Mesenchymal stem cell (in vitro differentiated cells and primary cell): ENCODE data around the gene ZBTB47.

Source experiments
- DNase-seq: peaks from one replicate; pipeline ENCODE4 v3.0.0-alpha.2; 2013
- H2AFZ ChIP-seq: one replicate; pipeline ENCODE4 v1.6.1; 2013; ENCODE audit warnings: low read depth, mild to moderate bottlenecking, control low read depth, inconsistent platforms, low read length, moderate library complexity
- H2AK5ac ChIP-seq: 2 replicates; pipeline ENCODE4 v1.6.1; 2013; ENCODE audit warnings: low read length, moderate library complexity, mild to moderate bottlenecking, inconsistent platforms; ENCODE audit not compliant: severe bottlenecking
- H2BK120ac ChIP-seq: one replicate; pipeline ENCODE4 v1.6.1; 2013; ENCODE audit warnings: low read depth, mild to moderate bottlenecking, inconsistent platforms, low read length, moderate library complexity
- H2BK12ac ChIP-seq, 2 experiments: one replicate each; pipeline ENCODE4 v1.6.1; 2013; ENCODE audit warnings: inconsistent platforms in 2 of 2, low read length in 2 of 2, mild to moderate bottlenecking in 2 of 2, moderate library complexity in 2 of 2, control low read depth in 1 of 2
- H2BK15ac ChIP-seq: one replicate; pipeline ENCODE4 v1.6.1; 2013; ENCODE audit warnings: mild to moderate bottlenecking, low read depth, inconsistent platforms; ENCODE audit not compliant: poor library complexity, severe bottlenecking
- H2BK5ac ChIP-seq: 2 replicates; pipeline ENCODE4 v1.6.1; 2013; ENCODE audit warnings: low read depth, mild to moderate bottlenecking, low read length, control low read depth, inconsistent platforms; ENCODE audit not compliant: poor library complexity, severe bottlenecking
- H3K14ac ChIP-seq, 2 experiments: one replicate each; pipeline ENCODE4 v1.6.1; 2013; ENCODE audit warnings: inconsistent platforms in 2 of 2, low read length in 2 of 2, control low read depth in 1 of 2, mild to moderate bottlenecking in 1 of 2, moderate library complexity in 1 of 2
- H3K18ac ChIP-seq, 2 experiments: one replicate each; pipeline ENCODE4 v1.6.1; 2013; ENCODE audit warnings: inconsistent platforms in 2 of 2, low read length in 2 of 2, control low read depth in 1 of 2, low read depth in 1 of 2, mild to moderate bottlenecking in 1 of 2
- H3K23ac ChIP-seq, 2 experiments: one replicate each; pipeline ENCODE4 v1.6.1; 2013; ENCODE audit warnings: inconsistent platforms in 2 of 2, low read length in 2 of 2, mild to moderate bottlenecking in 2 of 2, moderate library complexity in 2 of 2, control low read depth in 1 of 2
- H3K27ac ChIP-seq: 2 replicates; pipeline ENCODE4 v1.5.1; 2013; ENCODE audit warnings: mild to moderate bottlenecking, moderate library complexity, low read length, control low read depth, inconsistent platforms; ENCODE audit not compliant: poor library complexity, severe bottlenecking
- H3K27me3 ChIP-seq, 2 experiments: 2 replicates each; pipeline versions ENCODE4 v1.6.1 to v1.7.0; 2013; ENCODE audit warnings: low read length in 2 of 2, mild to moderate bottlenecking in 2 of 2, moderate library complexity in 2 of 2, control low read depth in 1 of 2, inconsistent platforms in 1 of 2; ENCODE audit not compliant: control insufficient read depth in 1 of 2, insufficient read depth in 1 of 2
- H3K36me3 ChIP-seq, 2 experiments: 2 replicates each; pipeline versions ENCODE4 v1.6.1 to v1.7.0; 2013; ENCODE audit warnings: low read length in 2 of 2, control low read depth in 1 of 2, inconsistent platforms in 1 of 2, low read depth in 1 of 2, mild to moderate bottlenecking in 1 of 2; ENCODE audit not compliant: insufficient read depth in 2 of 2, control insufficient read depth in 1 of 2
- H3K4ac ChIP-seq, 2 experiments: one replicate each; pipeline ENCODE4 v1.6.1; 2013; ENCODE audit warnings: inconsistent platforms in 2 of 2, low read length in 2 of 2, mild to moderate bottlenecking in 2 of 2, moderate library complexity in 2 of 2, control low read depth in 1 of 2, low read depth in 1 of 2
- H3K4me1 ChIP-seq: 2 replicates; pipeline ENCODE4 v1.6.1; 2013; ENCODE audit warnings: low read depth, low read length, control low read depth; ENCODE audit not compliant: control insufficient read depth, insufficient read depth
- H3K4me2 ChIP-seq: 2 replicates; pipeline ENCODE4 v1.6.1; 2013; ENCODE audit warnings: low read length, mild to moderate bottlenecking, inconsistent platforms; ENCODE audit not compliant: poor library complexity, severe bottlenecking
- H3K4me3 ChIP-seq, 2 experiments: 2 replicates each; pipeline versions ENCODE4 v1.5.1 to v1.7.0; 2013; ENCODE audit warnings: low read length in 2 of 2, mild to moderate bottlenecking in 2 of 2, control low read depth in 1 of 2, low read depth in 1 of 2; ENCODE audit not compliant: insufficient read depth in 1 of 2
- H3K79me1 ChIP-seq: replicated peaks from 2 replicates; pipeline ENCODE4 v1.6.1; 2013; ENCODE audit warnings: mild to moderate bottlenecking, control low read depth, low read length, inconsistent platforms; ENCODE audit not compliant: poor library complexity, severe bottlenecking
- H3K9ac ChIP-seq: 2 replicates; pipeline ENCODE4 v1.7.0; 2013; ENCODE audit warnings: mild to moderate bottlenecking, low read length, moderate library complexity
- H3K9me3 ChIP-seq: 2 replicates; pipeline ENCODE4 v1.7.0; 2013; ENCODE audit warnings: mild to moderate bottlenecking, low read length; ENCODE audit not compliant: control insufficient read depth
- H4K8ac ChIP-seq: one replicate; pipeline ENCODE4 v1.6.1; 2013; ENCODE audit warnings: inconsistent platforms, mild to moderate bottlenecking, low read length, moderate library complexity
- H4K91ac ChIP-seq: one replicate; pipeline ENCODE4 v1.6.1; 2013; ENCODE audit warnings: mild to moderate bottlenecking, low read length, inconsistent platforms
- WGBS: methylation state at CpG from one replicate; pipeline ENCODE4 v1.1.7; 2013; ENCODE audit warnings: mixed read lengths; 5-methylcytosine and 5-hydroxymethylcytosine counted together

The ZBTB47 gene

GRCh38 chr3:42668793-42669217 lies 15.3 kb downstream of the ZBTB47 start:
- H3K79me1 ChIP-seq: no peaks in the 10 kb centered on the region
- H3K27me3 ChIP-seq: peaks cover 9 to 20% of the 10 kb centered on the region in 2 experiments
- no peak overlapping the region for H4K8ac ChIP-seq
- H2AK5ac ChIP-seq: no peak overlapping the region
- H2BK120ac ChIP-seq: no peak overlapping the region
- peaks cover 5% of the 10 kb centered on the region for H3K4me1 ChIP-seq
- H3K27ac ChIP-seq: no peak overlapping the region
- H3K4me2 ChIP-seq: no peak overlapping the region
- H2AFZ ChIP-seq: no peak overlapping the region
- peaks cover 9% of the 10 kb centered on the region for H3K9me3 ChIP-seq
- peaks cover 0 to 14% of the 10 kb centered on the region in 2 experiments for H3K36me3 ChIP-seq
- no peak overlapping the region for H3K9ac ChIP-seq
- H3K4me3 ChIP-seq: no peak overlapping the region
- H2BK12ac ChIP-seq: no peak overlapping the region
- H3K14ac ChIP-seq: no peak overlapping the region
- H3K4ac ChIP-seq: no peak overlapping the region
- H4K91ac ChIP-seq: no peak overlapping the region
- H3K23ac ChIP-seq: no peak overlapping the region
- no peak overlapping the region for H2BK15ac ChIP-seq
- no peak for DNase-seq
- H2BK5ac ChIP-seq: no peak overlapping the region
- no peak overlapping the region for H3K18ac ChIP-seq
- WGBS: 94% methylated on average over 4 of the region's 4 CpGs

GRCh38 chr3:42670051-42670576 lies 16.6 kb downstream of the ZBTB47 start:
- H3K27me3 ChIP-seq: peaks cover 9 to 20% of the 10 kb centered on the region in 2 experiments
- peaks cover 5% of the 10 kb centered on the region for H3K4me1 ChIP-seq
- H3K23ac ChIP-seq: no peak overlapping the region
- no peak overlapping the region for H2BK15ac ChIP-seq
- H3K4ac ChIP-seq: no peak overlapping the region
- H3K9me3 ChIP-seq: peaks cover 9% of the 10 kb centered on the region
- no peak overlapping the region for H2AK5ac ChIP-seq
- H3K14ac ChIP-seq: no peak overlapping the region
- no peak overlapping the region for H3K18ac ChIP-seq
- H2BK120ac ChIP-seq: no peak overlapping the region
- no peak overlapping the region for H2BK5ac ChIP-seq
- no peak for DNase-seq
- H2AFZ ChIP-seq: no peak overlapping the region
- H4K91ac ChIP-seq: no peak overlapping the region
- no peaks in the 10 kb centered on the region for H3K79me1 ChIP-seq
- H3K36me3 ChIP-seq: peaks cover 0 to 1% of the 10 kb centered on the region in 2 experiments
- no peak overlapping the region for H4K8ac ChIP-seq
- WGBS: 97% methylated on average over 5 of the region's 7 CpGs
- no peak overlapping the region for H3K9ac ChIP-seq
- no peak overlapping the region for H3K4me3 ChIP-seq
- H2BK12ac ChIP-seq: no peak overlapping the region
- no peak overlapping the region for H3K4me2 ChIP-seq
- H3K27ac ChIP-seq: no peak overlapping the region

- Histone ChIP-seq H2BK5ac (no peak overlapping the region), H2BK120ac (no peak overlapping the region), H3K4me2 (no peak overlapping the region), H3K36me3 (no peaks in the 10 kb centered on the region), H3K27ac (no peak overlapping the region), H3K4me3 (no peak overlapping the region), H3K9me3 (peaks cover 9% of the 10 kb centered on the region), H3K27me3 (peaks cover 9 to 20% of the 10 kb centered on the region in 2 experiments), H4K8ac (no peak overlapping the region), H3K18ac (no peak overlapping the region), H2BK15ac (no peak overlapping the region), H3K9ac (no peak overlapping the region), H4K91ac (no peak overlapping the region), H2AK5ac (no peak overlapping the region), H3K4ac (no peak overlapping the region), H2AFZ (no peak overlapping the region), H3K4me1 (peaks cover 5% of the 10 kb centered on the region), H3K23ac (no peak overlapping the region), H3K79me1 (no peaks in the 10 kb centered on the region), H3K14ac (no peak overlapping the region), H2BK12ac (no peak overlapping the region)
- WGBS: no CpG with 5 or more reads among the region's 1 CpG
- DNase-seq: no peak
Observed at GRCh38 chr3:42670670-42671069, 17.2 kb downstream of the ZBTB47 start.

GRCh38 chr3:42672515-42672914 lies 19.0 kb downstream of the ZBTB47 start:
- Histone ChIP-seq H3K27ac (no peak overlapping the region), H3K36me3 (no peaks in the 10 kb centered on the region), H3K79me1 (no peaks in the 10 kb centered on the region), H3K23ac (no peak overlapping the region), H2AK5ac (no peak overlapping the region), H4K91ac (no peak overlapping the region), H3K9ac (no peak overlapping the region), H2BK15ac (no peak overlapping the region), H2BK12ac (no peak overlapping the region), H3K27me3 (peaks cover 9 to 20% of the 10 kb centered on the region in 2 experiments), H3K18ac (no peak overlapping the region), H3K9me3 (peaks cover 9% of the 10 kb centered on the region), H3K4me1 (peaks cover 3% of the 10 kb centered on the region), H3K4ac (no peak overlapping the region), H2AFZ (no peak overlapping the region), H2BK5ac (no peak overlapping the region), H3K4me2 (no peak overlapping the region), H2BK120ac (no peak overlapping the region), H3K14ac (no peak overlapping the region), H3K4me3 (no peak overlapping the region), H4K8ac (no peak overlapping the region)
- WGBS: 68% methylated on average over 1 of the region's 1 CpG
- DNase-seq: no peak
